ENCODE data around the gene DPP7.
"Not testable (repeated sequence)": the region's sequence is repeated elsewhere in the genome, so short reads cannot be mapped to it uniquely, and the experiment has no call there.

Gene DPP7

GRCh38 chr9:137147793-137148160 lies 33.2 kb upstream of the DPP7 start:
- no peak for DNase-seq (ENCODE audit: low spot score)

- no peak for DNase-seq (ENCODE audit: low spot score)
These were observed 32.7 kb upstream of the DPP7 start for GRCh38 chr9:137147091-137147792.

- DNase-seq (ENCODE audit: low spot score), result no peak
These were observed 32.0 kb upstream of the DPP7 start for GRCh38 chr9:137146527-137146918.

GRCh38 chr9:137145731-137146526 lies 31.4 kb upstream of the DPP7 start:
- DNase-seq (ENCODE audit: low spot score), result no peak

- DNase-seq (ENCODE audit: low spot score), result no peak
These were observed 28.9 kb upstream of the DPP7 start for GRCh38 chr9:137143459-137143858.

GRCh38 chr9:137141976-137142936 lies 27.7 kb upstream of the DPP7 start:
- DNase-seq (ENCODE audit: low spot score), result no peak

GRCh38 chr9:137141050-137141810 lies 26.7 kb upstream of the DPP7 start:
- DNase-seq (ENCODE audit: low spot score), result no peak

- no peak for DNase-seq (ENCODE audit: low spot score)
These were observed 25.8 kb upstream of the DPP7 start for GRCh38 chr9:137140151-137141012.

- no peak for DNase-seq (ENCODE audit: low spot score)
These were observed 25.1 kb upstream of the DPP7 start for GRCh38 chr9:137139468-137140150.

GRCh38 chr9:137138722-137139467 lies 24.4 kb upstream of the DPP7 start, which contains the start of gene GRIN1:
TSS of gene GRIN1 (plus strand) at chr9:137139154. CDS start at chr9:137139487, 333 bp downstream.
- DNase-seq (ENCODE audit: low spot score), result peak; percentile 80

GRCh38 chr9:137138058-137138721 lies 23.7 kb upstream of the DPP7 start:
- DNase-seq (ENCODE audit: low spot score), result no peak

GRCh38 chr9:137136881-137137607 lies 22.5 kb upstream of the DPP7 start:
- DNase-seq (ENCODE audit: low spot score), result no peak

GRCh38 chr9:137136261-137136880 lies 21.8 kb upstream of the DPP7 start:
- DNase-seq (ENCODE audit: low spot score), result no peak

GRCh38 chr9:137135154-137135553 lies 20.6 kb upstream of the DPP7 start:
- DNase-seq (ENCODE audit: low spot score), result not testable (repeated sequence)

GRCh38 chr9:137134191-137134590 lies 19.7 kb upstream of the DPP7 start:
- no peak for DNase-seq (ENCODE audit: low spot score)

- DNase-seq (ENCODE audit: low spot score), result no peak
These were observed 15.7 kb upstream of the DPP7 start for GRCh38 chr9:137130176-137130755.
